ENCODE measurements around the gene ODAD3. TPM values are rescaled to one million over a fixed set of nuclear protein-coding genes. Genes with fewer than 3 reads are reported as not detected.

ODAD3 gene
- total and polyA plus RNA-seq, 2 donors (not counting 1 experiment from before 2014, with no cell fraction given) = 0.18 to 0.62 TPM

DNA sequence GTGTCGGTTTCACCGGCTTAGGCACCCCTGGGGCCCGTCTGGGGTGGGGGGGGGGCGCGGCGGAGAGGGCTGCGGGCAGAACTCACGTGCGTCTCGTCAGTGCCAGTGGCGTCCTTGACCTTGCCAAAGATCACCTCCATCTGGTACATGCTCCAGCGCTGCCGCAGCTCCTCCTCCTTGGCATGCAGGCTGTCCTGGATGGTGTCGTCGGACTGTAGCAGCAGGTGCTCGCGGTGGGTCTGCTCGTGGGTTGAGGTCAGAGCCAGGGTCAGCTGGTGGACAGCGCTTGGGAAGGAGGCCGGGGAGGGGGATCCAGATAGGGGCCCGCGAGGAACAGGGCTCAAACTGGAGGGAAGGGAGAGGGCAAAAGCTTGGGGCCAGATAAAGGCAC is 11.1 kb downstream of the ODAD3 start:
- Histone ChIP-seq H3K27me3 (replicated peaks in 1 of 4; ENCODE audit: control extremely low read depth in 1 of 4, control insufficient read depth in 3 of 4, insufficient read depth in 4 of 4, low read length in 3 of 4) (peaks cover 0 to 43% (median 21%) of the 10 kb centered on the region in 4 experiments), H4K20me1 (ENCODE audit: control insufficient read depth, insufficient read depth, low read length, poor library complexity, severe bottlenecking) (no peaks in the 10 kb centered on the region), H2AFZ (ENCODE audit: insufficient read depth, low read depth, low read length, poor library complexity, severe bottlenecking) (no peak overlapping the region), H3K9me3 (ENCODE audit: control extremely low read depth in 1 of 3, control insufficient read depth in 2 of 3, insufficient read depth in 1 of 3, low read length in 2 of 3) (peaks cover 0 to 47% (median 0%) of the 10 kb centered on the region in 3 donors), H3K36me3 (replicated peaks in 1 of 2; ENCODE audit: control extremely low read depth in 1 of 2, control insufficient read depth in 1 of 2, extremely low read depth in 1 of 2, insufficient read depth in 2 of 2, low read length in 1 of 2) (no peaks in the 10 kb centered on the region), H3K9ac (ENCODE audit: low read length) (no peak overlapping the region), H3K4me3 (ENCODE audit: control extremely low read depth in 1 of 5, extremely low read depth in 1 of 5, insufficient read depth in 1 of 5, low read depth in 2 of 5, low read length in 4 of 5) (no peak overlapping the region), H3K27ac (ENCODE audit: low read length in 2 of 2) (no peak overlapping the region), H3K4me1 (ENCODE audit: control insufficient read depth in 2 of 2, insufficient read depth in 2 of 2, low read length in 2 of 2) (peaks cover 49 to 54% of the 10 kb centered on the region in 2 donors), H3K79me2 (ENCODE audit: control insufficient read depth, insufficient read depth, low read length) (no peaks in the 10 kb centered on the region), H3K4me2 (replicated peaks; ENCODE audit: low read depth, low read length, poor library complexity, severe bottlenecking) (peak overlapping the region; percentile 76)
- ChIA-PET CTCF (interaction anchor here (0.6 to 5.4 kb wide), 8 partner anchors 11 to 180 kb away, joined by 3 to 41 read pairs (median 4); partner anchors contain the start of genes EPOR, ODAD3, PRKCSH and SWSAP1), POLR2A (interaction anchor here (0.6 to 3.0 kb wide), 4 partner anchors 11 to 49 kb away, joined by 3 to 15 read pairs (median 4); partner anchors contain the start of genes ODAD3, PRKCSH and SWSAP1)
- H3K27me3 Mint-ChIP-seq = peaks cover 18% of the 10 kb centered on the region
- no peak for TF ChIP-seq EZH2 (IDR thresholded peaks at IDR 0.05; ENCODE audit: borderline replicate concordance, insufficient read depth, low read depth, low read length, poor library complexity, severe bottlenecking)
- no peak for TF ChIP-seq CTCF (IDR thresholded peaks at IDR 0.05)
- no peaks in the 10 kb centered on the region for H3K9me3 Mint-ChIP-seq (ENCODE audit: insufficient read depth)
- peaks cover 45% of the 10 kb centered on the region for H3K4me1 Mint-ChIP-seq
- ATAC-seq (ENCODE audit: low read depth) (no peak), DNase-seq (peak; percentile 52)
- peak overlapping the region; percentile 84 for H3K4me3 Mint-ChIP-seq
- no peak overlapping the region for H3K27ac Mint-ChIP-seq
- 14% methylated on average over 21 of the region's 22 CpGs for WGBS (ENCODE audit: insufficient coverage)
- intact Hi-C loops (cut with micrococcal nuclease) = loop anchor here (5.0 kb wide), 2 partner anchors 159 to 376 kb away; no protein-coding TSS in a partner anchor

DNA sequence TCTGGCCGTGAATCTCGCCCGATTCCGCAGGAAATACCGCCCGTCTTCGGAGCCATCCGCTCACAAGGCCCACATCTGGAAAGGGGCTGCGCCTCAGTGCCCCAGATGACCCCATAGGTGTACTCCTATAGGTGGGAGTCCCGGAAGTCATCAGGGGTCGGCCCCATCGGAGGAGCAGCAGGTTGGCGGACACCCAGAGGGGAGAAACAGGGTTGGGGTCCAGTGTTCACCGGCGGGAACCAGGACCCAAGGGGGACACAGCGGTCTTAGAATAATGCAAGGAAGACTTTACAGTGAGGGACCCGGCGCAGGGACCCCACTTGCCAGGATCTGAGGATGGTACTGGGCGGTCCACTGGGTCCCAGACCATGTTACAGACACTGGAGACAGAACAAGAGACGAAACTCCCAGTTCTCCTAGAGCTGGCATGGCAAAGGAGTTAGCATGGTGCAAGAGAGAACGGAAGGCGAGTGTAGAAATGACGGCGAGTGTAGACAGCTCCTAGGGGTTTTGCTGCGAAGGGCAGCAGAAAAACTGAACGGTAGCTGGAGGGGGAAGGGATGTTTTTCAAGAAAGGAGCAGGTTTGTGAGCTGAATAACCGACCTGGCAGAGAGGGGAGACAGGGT is 11.6 kb downstream of the ODAD3 start:
- ATAC-seq (ENCODE audit: low read depth) = no peak
- peaks cover 54 to 59% of the 10 kb centered on the region in 2 donors for H3K4me1 ChIP-seq (ENCODE audit: control insufficient read depth in 2 of 2, insufficient read depth in 2 of 2, low read length in 2 of 2)
- Mint-ChIP-seq H3K4me3 (peak overlapping the region; percentile 84), H3K4me1 (peaks cover 50% of the 10 kb centered on the region), H3K27ac (peak overlapping the region; percentile 58), H3K27me3 (peaks cover 18% of the 10 kb centered on the region), H3K9me3 (ENCODE audit: insufficient read depth) (no peaks in the 10 kb centered on the region)
- no peak for DNase-seq
- WGBS (ENCODE audit: insufficient coverage) = 31% methylated on average over 27 of the region's 27 CpGs
- H4K20me1 ChIP-seq (ENCODE audit: control insufficient read depth, insufficient read depth, low read length, poor library complexity, severe bottlenecking) = no peaks in the 10 kb centered on the region
- no peak overlapping the region for H3K27ac ChIP-seq (ENCODE audit: low read length in 2 of 2)
- peak overlapping the region in 3 of 5 experiments; percentile 40 to 57 (median 49) for H3K4me3 ChIP-seq (ENCODE audit: control extremely low read depth in 1 of 5, extremely low read depth in 1 of 5, insufficient read depth in 1 of 5, low read depth in 2 of 5, low read length in 4 of 5)
- H3K9me3 ChIP-seq (ENCODE audit: control extremely low read depth in 1 of 3, control insufficient read depth in 2 of 3, insufficient read depth in 1 of 3, low read length in 2 of 3) = peaks cover 0 to 47% (median 0%) of the 10 kb centered on the region in 3 donors
- H2AFZ ChIP-seq (ENCODE audit: insufficient read depth, low read depth, low read length, poor library complexity, severe bottlenecking) = peak overlapping the region; percentile 55
- peaks cover 0 to 48% (median 24%) of the 10 kb centered on the region in 4 experiments for H3K27me3 ChIP-seq (replicated peaks in 1 of 4; ENCODE audit: control extremely low read depth in 1 of 4, control insufficient read depth in 3 of 4, insufficient read depth in 4 of 4, low read length in 3 of 4)
- H3K4me2 ChIP-seq (replicated peaks; ENCODE audit: low read depth, low read length, poor library complexity, severe bottlenecking) = peak overlapping the region; percentile 76
- ChIA-PET POLR2A (interaction anchor here (0.5 to 3.0 kb wide), 7 partner anchors 9 to 86 kb away, joined by 3 to 15 read pairs (median 4); partner anchors contain the start of genes ODAD3, PRKCSH and SWSAP1), CTCF (interaction anchor here (0.6 to 5.4 kb wide), 9 partner anchors 12 to 180 kb away, joined by 3 to 41 read pairs (median 4); partner anchors contain the start of genes EPOR, ODAD3, PRKCSH and SWSAP1)
- peak overlapping the region; percentile 54 for H3K9ac ChIP-seq (ENCODE audit: low read length)
- TF ChIP-seq CTCF (IDR thresholded peaks at IDR 0.05) (no peak), EZH2 (IDR thresholded peaks at IDR 0.05; ENCODE audit: borderline replicate concordance, insufficient read depth, low read depth, low read length, poor library complexity, severe bottlenecking) (no peak)
- no peaks in the 10 kb centered on the region for H3K36me3 ChIP-seq (replicated peaks in 1 of 2; ENCODE audit: control extremely low read depth in 1 of 2, control insufficient read depth in 1 of 2, extremely low read depth in 1 of 2, insufficient read depth in 2 of 2, low read length in 1 of 2)
- intact Hi-C loops (cut with micrococcal nuclease) = loop anchor here (5.0 kb wide), 2 partner anchors 159 to 376 kb away; no protein-coding TSS in a partner anchor
- H3K79me2 ChIP-seq (ENCODE audit: control insufficient read depth, insufficient read depth, low read length) = no peaks in the 10 kb centered on the region
